ENCODE results near the gene TRAPPC11.

TRAPPC11 gene

GRCh38 chr4:183758061-183758757 lies 99.1 kb downstream of the TRAPPC11 start:
- no peak for TF ChIP-seq CTCF (IDR thresholded peaks at IDR 0.05; ENCODE audit: control extremely low read depth, extremely low read depth, low read depth, missing control alignments)
- CTCF ChIA-PET = no interaction called here
- POLR2A ChIA-PET = no interaction called here
- no peak for DNase-seq (ENCODE audit: extremely low spot score)

- no peak for DNase-seq (ENCODE audit: extremely low spot score)
- ChIA-PET POLR2A (no interaction called here), CTCF (interaction anchor here (1.0 to 1.3 kb wide), 2 partner anchors 8 to 9 kb away, joined by 3 to 4 read pairs; no protein-coding TSS in a partner anchor)
- TF ChIP-seq CTCF (IDR thresholded peaks at IDR 0.05; ENCODE audit: control extremely low read depth, extremely low read depth, low read depth, missing control alignments) = no peak
Observed at GRCh38 chr4:183758758-183759447, 99.8 kb downstream of the TRAPPC11 start.

- ChIA-PET CTCF (interaction anchor here (1.3 kb wide), 1 partner anchor 9 kb away, joined by 4 read pairs; no protein-coding TSS in a partner anchor), POLR2A (no interaction called here)
- no peak for TF ChIP-seq CTCF (IDR thresholded peaks at IDR 0.05; ENCODE audit: control extremely low read depth, extremely low read depth, low read depth, missing control alignments)
- no peak for DNase-seq (ENCODE audit: extremely low spot score)
Observed at GRCh38 chr4:183760326-183760725, 101.2 kb downstream of the TRAPPC11 start.
